ACHN (cell line): ENCODE measurements around the gene DGKG.

Experiments
- DNase-seq: peaks from one replicate; pipeline ENCODE4 v3.0.0-alpha.2; 2015
- in situ Hi-C: cut with HindIII; loops from 2 replicates; pipeline ENCODE4 v1.10.0; 2017; ENCODE audit warnings: low sequenced_read_pairs, low pct_ligation_motif_present, low pct_unique_long_range_greater_than_20kb

DGKG gene

GRCh38 chr3:186327912-186328487 lies 34.0 kb downstream of the DGKG start:
- DNase-seq, result no peak
- in situ Hi-C loops, result no loop called here

- in situ Hi-C loops, result no loop called here
- no peak for DNase-seq
These were observed 39.3 kb downstream of the DGKG start for GRCh38 chr3:186322761-186323160.

GRCh38 chr3:186321746-186322145 lies 40.3 kb downstream of the DGKG start:
- in situ Hi-C loops, result no loop called here
- DNase-seq, result no peak

GRCh38 chr3:186320862-186321568 lies 41.0 kb downstream of the DGKG start:
- in situ Hi-C loops, result no loop called here
- no peak for DNase-seq

- in situ Hi-C loops, result no loop called here
- DNase-seq, result no peak
These were observed 42.1 kb downstream of the DGKG start for GRCh38 chr3:186319945-186320344.

- no peak for DNase-seq
- in situ Hi-C loops, result no loop called here
These were observed 43.9 kb downstream of the DGKG start for GRCh38 chr3:186318135-186318534.

GRCh38 chr3:186317478-186317877 lies 44.6 kb downstream of the DGKG start:
- no peak for DNase-seq
- in situ Hi-C loops, result no loop called here

- DNase-seq, result no peak
- in situ Hi-C loops, result no loop called here
These were observed 45.3 kb downstream of the DGKG start for GRCh38 chr3:186316666-186317260.

GRCh38 chr3:186315581-186316354 lies 46.3 kb downstream of the DGKG start:
- DNase-seq, result no peak
- in situ Hi-C loops, result no loop called here

GRCh38 chr3:186314896-186315295 lies 47.1 kb downstream of the DGKG start:
- in situ Hi-C loops, result no loop called here
- DNase-seq, result no peak

GRCh38 chr3:186311441-186311840 lies 50.6 kb downstream of the DGKG start:
- DNase-seq, result no peak
- in situ Hi-C loops, result no loop called here

GRCh38 chr3:186308549-186308948 lies 53.5 kb downstream of the DGKG start:
- in situ Hi-C loops, result no loop called here
- DNase-seq, result no peak

GRCh38 chr3:186307594-186308221 lies 54.3 kb downstream of the DGKG start:
- peak; percentile 42 for DNase-seq
- in situ Hi-C loops, result no loop called here

- no peak for DNase-seq
- in situ Hi-C loops, result no loop called here
These were observed 56.7 kb downstream of the DGKG start for GRCh38 chr3:186305286-186305685.

- in situ Hi-C loops, result no loop called here
- no peak for DNase-seq
These were observed 58.1 kb downstream of the DGKG start for GRCh38 chr3:186303965-186304364.

- DNase-seq, result no peak
- in situ Hi-C loops, result no loop called here
These were observed 62.7 kb downstream of the DGKG start for GRCh38 chr3:186299327-186299726.

- DNase-seq, result no peak
- in situ Hi-C loops, result no loop called here
These were observed 63.2 kb downstream of the DGKG start for GRCh38 chr3:186298876-186299275.

GRCh38 chr3:186290796-186291195 lies 71.2 kb downstream of the DGKG start:
- DNase-seq, result no peak
- in situ Hi-C loops, result no loop called here

- in situ Hi-C loops, result no loop called here
- DNase-seq, result no peak
These were observed 74.3 kb downstream of the DGKG start for GRCh38 chr3:186287711-186288110.
